OCI-LY1 (cell line): Measurements from ENCODE around the gene SPACA4.

ENCODE experiments used
- CTCF ChIP-seq: fragments of 200-600 bp; sonication (generic), shearing (Covaris generic); IDR thresholded peaks from 2 replicates; pipeline ENCODE4 v1.5.1; 2017; ENCODE audit warnings: mild to moderate bottlenecking, antibody characterized with exemption, low read length, moderate library complexity, mixed read lengths
- EZH2 ChIP-seq: fragments of 200-600 bp; sonication (generic), shearing (Covaris generic); IDR thresholded peaks from 2 replicates; pipeline ENCODE4 v1.8.0; 2017; ENCODE audit warnings: borderline replicate concordance, mixed run types, mild to moderate bottlenecking, antibody characterized with exemption, low read length, moderate library complexity, mixed read lengths

- no peak for TF ChIP-seq CTCF
- TF ChIP-seq EZH2: no peak
Measured at GRCh38 chr19:48615231-48616040, 8.9 kb downstream of the SPACA4 start.
